H1 (cell line): Measurements from ENCODE around the gene CACNG3. TPM values are rescaled to one million over a fixed set of nuclear protein-coding genes. Genes with fewer than 3 reads are reported as not detected.

ENCODE experiments used
- BCL11A ChIP-seq, 2 experiments: IDR thresholded peaks; one replicate each; pipeline ENCODE4 v1.6.1; 2011; ENCODE audit warnings: low read depth in 2 of 2, low read length in 2 of 2, mild to moderate bottlenecking in 2 of 2
- CHD1 ChIP-seq: IDR thresholded peaks from 2 replicates; pipeline ENCODE4 v1.6.1; 2012; ENCODE audit warnings: low read depth, low read length, improper control_type of control experiment
- GABPA ChIP-seq: IDR thresholded peaks from 2 replicates; pipeline ENCODE4 v1.6.1; 2011; ENCODE audit warnings: mild to moderate bottlenecking, low read length, moderate library complexity, borderline replicate concordance; ENCODE audit not compliant: insufficient read depth
- HDAC6 ChIP-seq: IDR thresholded peaks from one replicate; pipeline ENCODE4 v1.7.1; 2012; ENCODE audit warnings: low read depth, mild to moderate bottlenecking, inconsistent platforms, low read length, moderate library complexity
- KDM4A ChIP-seq: IDR thresholded peaks from one replicate; pipeline ENCODE4 v1.7.1; 2012; ENCODE audit warnings: low read depth, mild to moderate bottlenecking, moderate library complexity, low read length, inconsistent platforms; ENCODE audit not compliant: severe bottlenecking
- RBBP5 ChIP-seq: IDR thresholded peaks from 2 replicates; pipeline ENCODE4 v1.7.1; 2012; ENCODE audit warnings: low read depth, mild to moderate bottlenecking, inconsistent platforms, low read length, moderate library complexity, borderline replicate concordance
- RFX5 ChIP-seq: IDR thresholded peaks from 2 replicates; pipeline ENCODE4 v1.6.1; 2011; ENCODE audit warnings: low read depth, low read length, improper control_type of control experiment, borderline replicate concordance
- SRF ChIP-seq: IDR thresholded peaks from 2 replicates; pipeline ENCODE4 v1.6.1; 2011; ENCODE audit warnings: mild to moderate bottlenecking, low read depth, low read length, moderate library complexity
- SUZ12 ChIP-seq: fragments of 200-600 bp; sonication (generic); IDR thresholded peaks from 2 replicates; pipeline ENCODE4 v1.6.1; 2012; ENCODE audit warnings: mild to moderate bottlenecking, inconsistent platforms, low read length, moderate library complexity, mixed read lengths
- TAF1 ChIP-seq: IDR thresholded peaks from 2 replicates; pipeline ENCODE4 v1.6.1; 2011; ENCODE audit warnings: mild to moderate bottlenecking, low read depth, low read length
- TAF7 ChIP-seq: optimal IDR thresholded peaks from 2 replicates; pipeline ENCODE3; 2011; ENCODE audit warnings: low read depth, mild to moderate bottlenecking, inconsistent platforms, low read length, moderate library complexity, borderline replicate concordance
- USF2 ChIP-seq: IDR thresholded peaks from 2 replicates; pipeline ENCODE4 v1.6.1; 2011; ENCODE audit warnings: low read length, improper control_type of control experiment
- polyA plus RNA-seq, 7 experiments: library from polyadenylated mRNA; depleted of rRNA in 3 of 7; stranded (reverse) in 5 of 7; unstranded in 2 of 7; fragments of >200 nt in 5 of 7; fragments of 200-250 nt in 2 of 7; gene quantifications; 1 replicate in 5 of 7; 2 replicates in 1 of 7; 4 replicates in 1 of 7; pipeline versions ENCODE4 v1.2.1 to v1.2.3, GENCODE V29; 2011 to 2013; ENCODE audit warnings: missing spikeins in 2 of 7, mixed read lengths in 2 of 7
- total RNA-seq: library from RNA; stranded (reverse); fragmentation: NEBNext Ultra II Directional; extraction: Animal tissue kit (Norgen Biotek cat#: 25700); gene quantifications from 2 replicates; pipeline ENCODE4 v1.2.1, GENCODE V29; 2021
- TF ChIP-seq, protein P1 (sequence below): IDR thresholded peaks from 2 replicates; pipeline ENCODE4 v1.6.1; 2012; ENCODE audit warnings: inconsistent platforms
- TF ChIP-seq, protein P2 (sequence below): IDR thresholded peaks from 2 replicates; pipeline ENCODE4 v1.6.1; 2012; ENCODE audit warnings: low read length, inconsistent platforms
- TF ChIP-seq, protein P3 (sequence below), 3 experiments: IDR thresholded peaks; 1 replicate in 2 of 3; 2 replicates in 1 of 3; pipeline versions ENCODE4 v1.5.1 to v1.6.1; 2011; ENCODE audit warnings: low read length in 3 of 3, mild to moderate bottlenecking in 3 of 3, inconsistent platforms in 2 of 3, low read depth in 1 of 3, moderate library complexity in 1 of 3; ENCODE audit not compliant: insufficient read depth in 1 of 3; ENCODE audit errors: control extremely low read depth in 1 of 3

The CACNG3 gene
- total and polyA plus RNA-seq, 2 of the 8 experiments (the other 6 are each of a cell fraction or from before 2014, with no cell fraction given), result 0.12 TPM; not detected in 1

DNA sequence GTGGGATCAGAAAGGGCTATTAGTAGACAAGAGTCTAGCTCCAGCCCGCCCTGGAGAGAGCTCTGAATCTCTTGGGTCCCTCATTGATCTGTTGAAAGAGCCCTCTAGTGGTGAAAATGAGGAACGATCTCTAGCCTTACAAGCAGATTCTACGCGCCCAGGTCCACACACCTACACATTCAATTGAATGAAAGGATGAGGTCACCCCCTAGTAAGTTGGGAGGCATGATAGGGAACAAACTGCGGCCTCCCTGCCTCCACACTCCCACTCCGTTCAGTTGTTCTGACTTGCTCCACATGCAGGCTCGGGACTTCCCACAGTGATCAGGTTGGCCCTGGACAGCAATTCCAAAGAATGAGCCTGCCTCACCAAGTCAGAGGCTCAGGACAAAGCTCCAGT, 2.9 kb upstream of the CACNG3 start (continued):
- no peak for TF ChIP-seq USF2
- TF ChIP-seq GABPA, result no peak
- no peak for TF ChIP-seq TAF7
- TF ChIP-seq, protein P1, sequence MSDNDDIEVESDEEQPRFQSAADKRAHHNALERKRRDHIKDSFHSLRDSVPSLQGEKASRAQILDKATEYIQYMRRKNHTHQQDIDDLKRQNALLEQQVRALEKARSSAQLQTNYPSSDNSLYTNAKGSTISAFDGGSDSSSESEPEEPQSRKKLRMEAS, result no peak
- no peak for TF ChIP-seq SUZ12
- no peak for TF ChIP-seq KDM4A
- no peak for TF ChIP-seq TAF1
- TF ChIP-seq, protein P2, sequence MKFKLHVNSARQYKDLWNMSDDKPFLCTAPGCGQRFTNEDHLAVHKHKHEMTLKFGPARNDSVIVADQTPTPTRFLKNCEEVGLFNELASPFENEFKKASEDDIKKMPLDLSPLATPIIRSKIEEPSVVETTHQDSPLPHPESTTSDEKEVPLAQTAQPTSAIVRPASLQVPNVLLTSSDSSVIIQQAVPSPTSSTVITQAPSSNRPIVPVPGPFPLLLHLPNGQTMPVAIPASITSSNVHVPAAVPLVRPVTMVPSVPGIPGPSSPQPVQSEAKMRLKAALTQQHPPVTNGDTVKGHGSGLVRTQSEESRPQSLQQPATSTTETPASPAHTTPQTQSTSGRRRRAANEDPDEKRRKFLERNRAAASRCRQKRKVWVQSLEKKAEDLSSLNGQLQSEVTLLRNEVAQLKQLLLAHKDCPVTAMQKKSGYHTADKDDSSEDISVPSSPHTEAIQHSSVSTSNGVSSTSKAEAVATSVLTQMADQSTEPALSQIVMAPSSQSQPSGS, result peak; percentile 85
- TF ChIP-seq RBBP5, result no peak
- TF ChIP-seq BCL11A (IDR thresholded peaks at IDR 0.05; ENCODE audit: low read depth in 2 of 2, low read length in 2 of 2), result no peak
- no peak for TF ChIP-seq CHD1
- TF ChIP-seq SRF, result no peak
- TF ChIP-seq RFX5, result no peak
- TF ChIP-seq, protein P3, sequence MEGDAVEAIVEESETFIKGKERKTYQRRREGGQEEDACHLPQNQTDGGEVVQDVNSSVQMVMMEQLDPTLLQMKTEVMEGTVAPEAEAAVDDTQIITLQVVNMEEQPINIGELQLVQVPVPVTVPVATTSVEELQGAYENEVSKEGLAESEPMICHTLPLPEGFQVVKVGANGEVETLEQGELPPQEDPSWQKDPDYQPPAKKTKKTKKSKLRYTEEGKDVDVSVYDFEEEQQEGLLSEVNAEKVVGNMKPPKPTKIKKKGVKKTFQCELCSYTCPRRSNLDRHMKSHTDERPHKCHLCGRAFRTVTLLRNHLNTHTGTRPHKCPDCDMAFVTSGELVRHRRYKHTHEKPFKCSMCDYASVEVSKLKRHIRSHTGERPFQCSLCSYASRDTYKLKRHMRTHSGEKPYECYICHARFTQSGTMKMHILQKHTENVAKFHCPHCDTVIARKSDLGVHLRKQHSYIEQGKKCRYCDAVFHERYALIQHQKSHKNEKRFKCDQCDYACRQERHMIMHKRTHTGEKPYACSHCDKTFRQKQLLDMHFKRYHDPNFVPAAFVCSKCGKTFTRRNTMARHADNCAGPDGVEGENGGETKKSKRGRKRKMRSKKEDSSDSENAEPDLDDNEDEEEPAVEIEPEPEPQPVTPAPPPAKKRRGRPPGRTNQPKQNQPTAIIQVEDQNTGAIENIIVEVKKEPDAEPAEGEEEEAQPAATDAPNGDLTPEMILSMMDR (IDR thresholded peaks at IDR 0.05; ENCODE audit: control extremely low read depth in 1 of 3, insufficient read depth in 1 of 3, low read depth in 1 of 3, low read length in 3 of 3), result peak; percentile 0 to 79 (median 79)
- TF ChIP-seq HDAC6, result no peak
